K562 (cell line): ENCODE measurements around the gene NTRK2. TPM values are rescaled to one million over a fixed set of nuclear protein-coding genes. Genes with fewer than 3 reads are reported as not detected.

ENCODE experiments used
- ATAC-seq: fragments of 200-7000 bp; cut with Tn5 transposase; 3 replicates; pipeline ENCODE4 v1.9.1; 2020; ENCODE audit warnings: moderate library complexity
- BruUV-seq: library from RNA; stranded (reverse); fragments of 400-500 nt; replicated peaks from 2 replicates; lab custom pipeline; 2021; lab: Mats Ljungman, UMichigan
- CTCF ChIA-PET: fragments of 300-600 bp; formaldehyde crosslinking; extraction: SDS; loops from one replicate; lab custom pipeline; 2021; ENCODE audit warnings: low intra/inter-chr PET ratio; lab: Yijun Ruan, JAX
- POLR2A ChIA-PET: fragments of 300-600, 350-650 bp; sonication (Branson Sonifier 250); formaldehyde crosslinking; extraction: SDS; loops from one replicate; lab custom pipeline; 2021; ENCODE audit warnings: antibody characterized with exemption, inconsistent platforms; lab: Yijun Ruan, JAX
- DNase-seq, 4 experiments: peaks; one replicate each; pipeline versions ENCODE4 v3.0.0 to v3.0.0-alpha.2; 2011 to 2018; ENCODE audit warnings: low spot score in 3 of 4, mixed read lengths in 3 of 4; ENCODE audit errors: extremely low read depth in 1 of 4
- FAIRE-seq: peaks from 2 replicates; lab custom pipeline; 2011; peaks lifted over from hg19 to GRCh38; lab: Jason Lieb, UNC
- H2AFZ ChIP-seq: 2 replicates; pipeline ENCODE4 v1.6.0; 2011; ENCODE audit warnings: low read depth, low read length, control low read depth, inconsistent platforms
- H3K27ac ChIP-seq: fragments of 200-600 bp; 3 replicates; pipeline ENCODE4 v1.8.0; 2011; ENCODE audit warnings: low read depth, mild to moderate bottlenecking, control low read depth, inconsistent platforms, low read length, moderate library complexity, mixed read lengths; ENCODE audit errors: extremely low read depth
- H3K27me3 ChIP-seq, 2 experiments: fragments of 300-600 bp in 1 of 2; 2 replicates in 1 of 2; 3 replicates in 1 of 2; pipeline versions ENCODE4 v1.6.0 to v1.8.0; 2011; ENCODE audit warnings: inconsistent platforms in 2 of 2, low read length in 2 of 2, mild to moderate bottlenecking in 1 of 2, mixed read lengths in 1 of 2, moderate library complexity in 1 of 2; ENCODE audit not compliant: control insufficient read depth in 2 of 2, insufficient read depth in 2 of 2
- H3K36me3 ChIP-seq: fragments of 300-600 bp; 3 replicates; pipeline ENCODE4 v1.8.0; 2011; ENCODE audit warnings: mild to moderate bottlenecking, low read length, inconsistent platforms; ENCODE audit not compliant: control insufficient read depth, insufficient read depth
- H3K4me1 ChIP-seq, 2 experiments: fragments of 200-600 bp in 1 of 2; replicated peaks in 1 of 2; 2 replicates in 1 of 2; 3 replicates in 1 of 2; pipeline versions ENCODE4 v1.5.1 to v1.8.0; 2011; ENCODE audit warnings: inconsistent platforms in 2 of 2, low read length in 2 of 2, mild to moderate bottlenecking in 1 of 2, mixed read lengths in 1 of 2, moderate library complexity in 1 of 2; ENCODE audit not compliant: control insufficient read depth in 2 of 2, insufficient read depth in 2 of 2
- H3K4me2 ChIP-seq: 2 replicates; pipeline ENCODE4 v1.6.1; 2011; ENCODE audit warnings: low read length, control low read depth, inconsistent platforms, mixed read lengths; ENCODE audit not compliant: insufficient read depth
- H3K4me3 ChIP-seq: fragments of 200-600 bp; sonication (generic), shearing (Covaris generic); 2 replicates; pipeline ENCODE4 v1.5.1; 2016; ENCODE audit warnings: control low read depth, inconsistent platforms
- H3K79me2 ChIP-seq: fragments of 200-600 bp; 3 replicates; pipeline ENCODE4 v1.8.0; 2011; ENCODE audit warnings: low read length, inconsistent platforms; ENCODE audit not compliant: control insufficient read depth, insufficient read depth
- H3K9ac ChIP-seq, 2 experiments: 2 replicates each; pipeline versions ENCODE4 v1.6.0 to v1.6.1; 2011; ENCODE audit warnings: low read depth in 2 of 2, low read length in 2 of 2, control low read depth in 1 of 2, inconsistent platforms in 1 of 2, mild to moderate bottlenecking in 1 of 2, mixed read lengths in 1 of 2; ENCODE audit not compliant: insufficient read depth in 1 of 2
- H3K9me1 ChIP-seq: one replicate; pipeline ENCODE4 v1.6.0; 2011; ENCODE audit warnings: inconsistent platforms, mild to moderate bottlenecking, low read length, moderate library complexity; ENCODE audit not compliant: control insufficient read depth, insufficient read depth
- H3K9me3 ChIP-seq: replicated peaks from 2 replicates; pipeline ENCODE4 v1.5.1; 2011; ENCODE audit warnings: low read depth, low read length, inconsistent platforms; ENCODE audit not compliant: control insufficient read depth, insufficient read depth
- H4K20me1 ChIP-seq: replicated peaks from 2 replicates; pipeline ENCODE4 v1.6.1; 2011; ENCODE audit warnings: low read length, inconsistent platforms, mixed read lengths; ENCODE audit not compliant: control insufficient read depth, insufficient read depth
- JUND ChIP-seq, 2 experiments: IDR thresholded peaks; 2 replicates in 1 of 2; 3 replicates in 1 of 2; pipeline ENCODE4 v1.6.1; 2011; ENCODE audit warnings: borderline replicate concordance in 2 of 2, low read depth in 2 of 2, low read length in 2 of 2, improper control_type of control experiment in 1 of 2, missing biosample characterization in 1 of 2, missing genetic modification characterization in 1 of 2, missing genetic modification reagents in 1 of 2
- MBD1 ChIP-seq: fragments of 250-450 bp; sonication (Bioruptor Pico); IDR thresholded peaks from 2 replicates; pipeline ENCODE4 v1.8.0; 2022; ENCODE audit warnings: inconsistent platforms
- NFE2 ChIP-seq: IDR thresholded peaks from 2 replicates; pipeline ENCODE4 v1.6.1; 2014; ENCODE audit warnings: antibody characterized with exemption, low read depth
- RBM15 ChIP-seq: fragments of 200-400 bp; formaldehyde crosslinking; IDR thresholded peaks from 2 replicates; pipeline ENCODE4 v1.6.1; 2018; ENCODE audit warnings: mild to moderate bottlenecking, low read length, moderate library complexity; ENCODE audit not compliant: insufficient read depth
- in situ Hi-C: fragments of 300-500 bp; cut with MboI; formaldehyde crosslinking; loops from 4 replicates; pipeline ENCODE4 v1.15.0; 2018; ENCODE audit warnings: inconsistent platforms, mixed read lengths
- intact Hi-C: fragments of 100-400 bp; cut with micrococcal nuclease; formaldehyde crosslinking; loops from 2 replicates; pipeline ENCODE4 v1.14.2; 2022
- polyA plus RNA-seq, 8 experiments: library from polyadenylated mRNA; depleted of rRNA in 4 of 8; stranded (reverse) in 5 of 8; unstranded in 3 of 8; fragments of >200 nt; fragmentation: Nextera tagmentation in 2 of 8; fragmentation: Illumina TruSeq in 1 of 8; extraction: Ambion mirVana in 2 of 8; extraction: Trizol in 1 of 8; gene quantifications; 2 replicates each; pipeline versions ENCODE4 v1.2.1 to v1.2.3, GENCODE V29; 2011 to 2014; ENCODE audit warnings: inconsistent platforms in 1 of 8, missing spikeins in 1 of 8
- total RNA-seq, 7 experiments: library from RNA; depleted of rRNA in 6 of 7; stranded (reverse); fragments of >200 nt in 6 of 7; fragmentation: Illumina TruSeq in 2 of 7; extraction: Trizol in 2 of 7; gene quantifications; 2 replicates each; pipeline versions ENCODE4 v1.2.1 to v1.2.3, GENCODE V29; 2011 to 2021; ENCODE audit warnings: low replicate concordance in 1 of 7

Gene NTRK2
- total and polyA plus RNA-seq, 9 of the 15 experiments (the other 6 are each of a cell fraction or from before 2014, with no cell fraction given): not detected

GRCh38 chr9:84971571-84971970, 302.0 kb downstream of the NTRK2 start:
- intact Hi-C loops (no loop called here), in situ Hi-C loops (loop anchor here (25.0 kb wide), 1 partner anchor 559 kb away; no protein-coding TSS in a partner anchor)
- no TSS peak for BruUV-seq
- Histone ChIP-seq H3K27me3 (no peaks in the 10 kb centered on the region), H3K4me1 (no peaks in the 10 kb centered on the region), H3K27ac (no peak overlapping the region), H3K9me1 (no peaks in the 10 kb centered on the region), H3K4me3 (no peak overlapping the region), H2AFZ (no peak overlapping the region), H3K9me3 (no peaks in the 10 kb centered on the region), H3K9ac (no peak overlapping the region), H4K20me1 (no peaks in the 10 kb centered on the region), H3K4me2 (no peak overlapping the region), H3K79me2 (no peaks in the 10 kb centered on the region), H3K36me3 (no peaks in the 10 kb centered on the region)
- ChIA-PET CTCF (no interaction called here), POLR2A (no interaction called here)
- DNase-seq (no peak), FAIRE-seq (no peak)
- TF ChIP-seq MBD1 (CRISPR knock-in tag): no peak
- no peak for TF ChIP-seq RBM15
- no peak for TF ChIP-seq NFE2
- no peak for TF ChIP-seq JUND (IDR thresholded peaks at IDR 0.05; ENCODE audit: borderline replicate concordance, low read depth, low read length)
- no peak for TF ChIP-seq JUND (tag; IDR thresholded peaks at IDR 0.05; ENCODE audit: borderline replicate concordance, low read depth, low read length)
- TF ChIP-seq, all 486 proteins: peak for 0
- ATAC-seq: no peak
